Astrocyte (in vitro differentiated cells and primary cell): ENCODE measurements around the gene LASP1. TPM values are rescaled to one million over a fixed set of nuclear protein-coding genes. Genes with fewer than 3 reads are reported as not detected.

Experiments used
- DNase-seq: peaks from one replicate; pipeline ENCODE4 v3.0.0-alpha.2; 2010; ENCODE audit warnings: low read depth
- FAIRE-seq: peaks from 2 replicates; lab custom pipeline; 2011; peaks lifted over from hg19 to GRCh38; lab: Jason Lieb, UNC
- H2AFZ ChIP-seq: 2 replicates; pipeline ENCODE4 v1.6.0; 2012; ENCODE audit warnings: low read depth, low read length, inconsistent platforms
- H3K27ac ChIP-seq: 2 replicates; pipeline ENCODE4 v1.5.1; 2011; ENCODE audit warnings: low read depth, low read length, inconsistent platforms
- H3K27me3 ChIP-seq: 2 replicates; pipeline ENCODE4 v1.6.0; 2011; ENCODE audit warnings: low read length, inconsistent platforms; ENCODE audit not compliant: insufficient read depth
- H3K36me3 ChIP-seq: 2 replicates; pipeline ENCODE4 v1.5.1; 2011; ENCODE audit warnings: low read length, inconsistent platforms; ENCODE audit not compliant: insufficient read depth
- H3K4me1 ChIP-seq: 2 replicates; pipeline ENCODE4 v1.5.1; 2011; ENCODE audit warnings: low read length, inconsistent platforms; ENCODE audit not compliant: insufficient read depth
- H3K4me2 ChIP-seq: 2 replicates; pipeline ENCODE4 v1.6.0; 2012; ENCODE audit warnings: low read length, inconsistent platforms
- H3K4me3 ChIP-seq: 2 replicates; pipeline ENCODE4 v1.5.1; 2011; ENCODE audit warnings: low read depth, mild to moderate bottlenecking, low read length, inconsistent platforms; ENCODE audit not compliant: insufficient read depth
- H3K79me2 ChIP-seq: 2 replicates; pipeline ENCODE4 v1.6.0; 2012; ENCODE audit warnings: mild to moderate bottlenecking, low read length, inconsistent platforms; ENCODE audit not compliant: insufficient read depth
- H3K9ac ChIP-seq: 2 replicates; pipeline ENCODE4 v1.6.0; 2012; ENCODE audit warnings: mild to moderate bottlenecking, low read length, inconsistent platforms
- H3K9me3 ChIP-seq: 2 replicates; pipeline ENCODE4 v1.5.1; 2012; ENCODE audit warnings: low read depth, mild to moderate bottlenecking, low read length, inconsistent platforms; ENCODE audit not compliant: insufficient read depth
- H4K20me1 ChIP-seq: 2 replicates; pipeline ENCODE4 v1.6.0; 2012; ENCODE audit warnings: low read length, inconsistent platforms; ENCODE audit not compliant: insufficient read depth
- H3K27ac Mint-ChIP-seq: one replicate; pipeline ENCODE4 v1.8.0; 2021; ENCODE audit warnings: mild to moderate bottlenecking, mixed read lengths; ENCODE audit not compliant: unreplicated experiment
- H3K27me3 Mint-ChIP-seq: one replicate; pipeline ENCODE4 v1.8.0; 2021; ENCODE audit warnings: low read depth, mixed read lengths; ENCODE audit not compliant: unreplicated experiment
- H3K36me3 Mint-ChIP-seq: one replicate; pipeline ENCODE4 v1.8.0; 2021; ENCODE audit warnings: low read depth, mixed read lengths; ENCODE audit not compliant: unreplicated experiment
- H3K4me1 Mint-ChIP-seq: one replicate; pipeline ENCODE4 v1.8.0; 2021; ENCODE audit warnings: low read depth, mixed read lengths; ENCODE audit not compliant: unreplicated experiment
- H3K4me3 Mint-ChIP-seq: one replicate; pipeline ENCODE4 v1.8.0; 2021; ENCODE audit warnings: mild to moderate bottlenecking, moderate library complexity, mixed read lengths; ENCODE audit not compliant: unreplicated experiment
- H3K9me3 Mint-ChIP-seq: one replicate; pipeline ENCODE4 v1.8.0; 2021; ENCODE audit warnings: mild to moderate bottlenecking, mixed read lengths; ENCODE audit not compliant: unreplicated experiment
- CTCF ChIP-seq: IDR thresholded peaks from 2 replicates; pipeline ENCODE4 v1.5.1; 2011; ENCODE audit warnings: low read depth, mild to moderate bottlenecking, inconsistent platforms, low read length, moderate library complexity; ENCODE audit not compliant: insufficient read depth
- EZH2 ChIP-seq: IDR thresholded peaks from 2 replicates; pipeline ENCODE4 v1.6.1; 2012; ENCODE audit warnings: mild to moderate bottlenecking, low read length, inconsistent platforms; ENCODE audit not compliant: insufficient read depth
- total RNA-seq: library from RNA; stranded (reverse); gene quantifications from 2 replicates; pipeline ENCODE4 v1.2.1, GENCODE V29; 2021

LASP1 gene
- total RNA-seq, 1 donor from 2014 or later = 421 TPM

DNA sequence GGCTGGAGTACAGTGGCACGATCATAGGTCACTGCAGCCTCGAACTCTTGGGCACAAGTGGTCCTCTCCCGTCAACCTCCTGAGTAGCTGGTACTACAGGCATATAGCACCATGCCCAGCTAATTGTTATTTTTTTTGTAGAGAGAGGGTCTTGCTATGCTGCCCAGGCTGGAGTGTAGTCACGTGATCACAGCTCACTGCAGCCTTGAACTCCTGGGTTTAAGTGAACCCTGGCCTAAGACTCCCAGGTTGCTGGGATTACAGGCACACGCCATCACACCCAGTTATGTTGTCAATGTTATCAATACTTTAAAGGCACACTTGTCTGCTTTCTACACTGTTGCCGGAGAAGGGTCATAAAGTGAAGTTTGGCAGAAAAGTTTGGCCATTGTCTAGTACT, 33.5 kb downstream of the LASP1 start:
- Mint-ChIP-seq H3K27ac (no peak overlapping the region), H3K4me3 (no peak overlapping the region), H3K9me3 (no peaks in the 10 kb centered on the region), H3K4me1 (peaks cover 46% of the 10 kb centered on the region), H3K36me3 (peaks cover 22% of the 10 kb centered on the region), H3K27me3 (no peaks in the 10 kb centered on the region)
- no peaks in the 10 kb centered on the region for H3K9me3 ChIP-seq
- TF ChIP-seq EZH2 (no peak), CTCF (no peak)
- H3K27me3 ChIP-seq = no peaks in the 10 kb centered on the region
- no peak overlapping the region for H3K27ac ChIP-seq
- H3K4me3 ChIP-seq = no peak overlapping the region
- H3K9ac ChIP-seq = no peak overlapping the region
- H2AFZ ChIP-seq = no peak overlapping the region
- no peak for DNase-seq
- no peak for FAIRE-seq
- peaks cover 34% of the 10 kb centered on the region for H3K4me1 ChIP-seq
- peaks cover 31% of the 10 kb centered on the region for H3K36me3 ChIP-seq
- H3K4me2 ChIP-seq = no peak overlapping the region
- peaks cover 68% of the 10 kb centered on the region for H3K79me2 ChIP-seq
- H4K20me1 ChIP-seq = peaks cover 93% of the 10 kb centered on the region

DNA sequence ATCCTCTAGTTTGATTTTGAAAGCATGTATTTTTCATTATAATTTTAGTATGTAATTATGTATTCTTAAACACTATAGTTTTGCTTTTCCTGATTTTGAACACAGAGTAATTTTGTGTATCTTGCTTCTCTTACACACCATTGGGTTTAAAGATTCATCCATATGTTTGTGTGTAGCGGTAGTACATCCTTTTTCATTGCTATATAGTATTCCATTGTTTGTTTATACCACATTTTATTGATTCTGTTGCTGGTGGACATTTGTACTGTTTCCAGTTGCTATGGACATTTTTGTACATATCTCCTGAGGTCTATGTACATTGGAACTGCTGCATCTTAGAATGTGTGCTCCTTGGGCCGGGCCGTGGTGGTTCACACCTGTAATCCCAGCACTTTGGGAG, 35.0 kb downstream of the LASP1 start:
- no peaks in the 10 kb centered on the region for H3K27me3 Mint-ChIP-seq
- no peaks in the 10 kb centered on the region for H3K27me3 ChIP-seq
- H3K4me2 ChIP-seq = no peak overlapping the region
- FAIRE-seq = no peak
- peaks cover 38% of the 10 kb centered on the region for H3K4me1 Mint-ChIP-seq
- H3K9ac ChIP-seq = no peak overlapping the region
- peaks cover 19% of the 10 kb centered on the region for H3K36me3 Mint-ChIP-seq
- no peak for DNase-seq
- peaks cover 75% of the 10 kb centered on the region for H3K79me2 ChIP-seq
- peaks cover 36% of the 10 kb centered on the region for H3K36me3 ChIP-seq
- H3K4me3 Mint-ChIP-seq = no peak overlapping the region
- H3K27ac ChIP-seq = no peak overlapping the region
- no peak overlapping the region for H2AFZ ChIP-seq
- no peaks in the 10 kb centered on the region for H3K9me3 Mint-ChIP-seq
- peak overlapping the region; percentile 42 for H3K27ac Mint-ChIP-seq
- peaks cover 91% of the 10 kb centered on the region for H4K20me1 ChIP-seq
- no peaks in the 10 kb centered on the region for H3K9me3 ChIP-seq
- no peak for TF ChIP-seq EZH2
- no peak for TF ChIP-seq CTCF
- peaks cover 26% of the 10 kb centered on the region for H3K4me1 ChIP-seq
- H3K4me3 ChIP-seq = no peak overlapping the region

GRCh38 chr17:38905375-38905774, 35.5 kb downstream of the LASP1 start:
- Histone ChIP-seq H3K27ac (no peak overlapping the region), H3K4me1 (peaks cover 24% of the 10 kb centered on the region), H2AFZ (no peak overlapping the region), H3K4me2 (no peak overlapping the region), H3K27me3 (no peaks in the 10 kb centered on the region), H3K9me3 (no peaks in the 10 kb centered on the region), H3K36me3 (peaks cover 36% of the 10 kb centered on the region), H3K4me3 (no peak overlapping the region), H3K9ac (no peak overlapping the region), H3K79me2 (peaks cover 79% of the 10 kb centered on the region), H4K20me1 (peaks cover 91% of the 10 kb centered on the region)
- Mint-ChIP-seq H3K9me3 (no peaks in the 10 kb centered on the region), H3K4me3 (no peak overlapping the region), H3K27me3 (no peaks in the 10 kb centered on the region), H3K4me1 (peaks cover 38% of the 10 kb centered on the region), H3K36me3 (peaks cover 21% of the 10 kb centered on the region), H3K27ac (peak overlapping the region; percentile 62)
- no peak for TF ChIP-seq EZH2
- no peak for TF ChIP-seq CTCF
- FAIRE-seq = no peak
- DNase-seq = no peak
